Trophoblast cell (in vitro differentiated cells and primary cell): ENCODE data around the gene NTF4.
"Not testable (repeated sequence)": the region's sequence is repeated elsewhere in the genome, so short reads cannot be mapped to it uniquely, and the experiment has no call there.

Experiments
- DNase-seq, 2 donors: peaks; one replicate each; pipeline ENCODE4 v3.0.0-alpha.2; 2016
- H2AFZ ChIP-seq: 2 replicates; pipeline ENCODE4 v1.6.1; 2013; ENCODE audit warnings: low read length, moderate library complexity, mild to moderate bottlenecking; ENCODE audit not compliant: insufficient read depth, poor library complexity
- H2AK5ac ChIP-seq: 2 replicates; pipeline ENCODE4 v1.6.1; 2013; ENCODE audit warnings: mild to moderate bottlenecking, low read length
- H2BK120ac ChIP-seq: 2 replicates; pipeline ENCODE4 v1.6.1; 2013; ENCODE audit warnings: low read length, mild to moderate bottlenecking, moderate library complexity; ENCODE audit not compliant: insufficient read depth, poor library complexity
- H2BK12ac ChIP-seq: 2 replicates; pipeline ENCODE4 v1.6.1; 2013; ENCODE audit warnings: mild to moderate bottlenecking, low read length, moderate library complexity
- H2BK5ac ChIP-seq: 2 replicates; pipeline ENCODE4 v1.6.1; 2013; ENCODE audit warnings: low read length, low read depth, moderate library complexity, mild to moderate bottlenecking; ENCODE audit not compliant: poor library complexity
- H3K14ac ChIP-seq: 2 replicates; pipeline ENCODE4 v1.6.1; 2013; ENCODE audit warnings: mild to moderate bottlenecking, low read length
- H3K18ac ChIP-seq: 2 replicates; pipeline ENCODE4 v1.6.1; 2013; ENCODE audit warnings: mild to moderate bottlenecking, low read length
- H3K23ac ChIP-seq: 2 replicates; pipeline ENCODE4 v1.6.1; 2013; ENCODE audit warnings: low read length
- H3K27ac ChIP-seq: 2 replicates; pipeline ENCODE4 v1.5.1; 2013; ENCODE audit warnings: low read depth, mild to moderate bottlenecking, inconsistent platforms, low read length, moderate library complexity
- H3K27me3 ChIP-seq: 2 replicates; pipeline ENCODE4 v1.6.1; 2013; ENCODE audit warnings: inconsistent platforms, mild to moderate bottlenecking, low read length, moderate library complexity; ENCODE audit not compliant: insufficient read depth
- H3K36me3 ChIP-seq, 2 experiments: 1 replicate in 1 of 2; 2 replicates in 1 of 2; pipeline ENCODE4 v1.6.1; 2013; ENCODE audit warnings: low read length in 2 of 2, mild to moderate bottlenecking in 2 of 2, moderate library complexity in 1 of 2; ENCODE audit not compliant: insufficient read depth in 2 of 2, control insufficient read depth in 1 of 2
- H3K4ac ChIP-seq: 2 replicates; pipeline ENCODE4 v1.6.1; 2013; ENCODE audit warnings: low read depth, mild to moderate bottlenecking, low read length, moderate library complexity
- H3K4me1 ChIP-seq, 2 experiments: 1 replicate in 1 of 2; 2 replicates in 1 of 2; pipeline ENCODE4 v1.6.1; 2013; ENCODE audit warnings: low read length in 2 of 2, mild to moderate bottlenecking in 2 of 2, moderate library complexity in 1 of 2; ENCODE audit not compliant: insufficient read depth in 2 of 2, control insufficient read depth in 1 of 2
- H3K4me2 ChIP-seq: 2 replicates; pipeline ENCODE4 v1.6.1; 2013; ENCODE audit warnings: inconsistent platforms, mild to moderate bottlenecking, low read length, moderate library complexity
- H3K4me3 ChIP-seq: 2 replicates; pipeline ENCODE4 v1.5.1; 2013; ENCODE audit warnings: mild to moderate bottlenecking, low read depth, low read length, inconsistent platforms
- H3K79me1 ChIP-seq: one replicate; pipeline ENCODE4 v1.6.1; 2013; ENCODE audit warnings: low read length
- H3K79me2 ChIP-seq: 2 replicates; pipeline ENCODE4 v1.6.1; 2013; ENCODE audit warnings: low read length, mild to moderate bottlenecking; ENCODE audit not compliant: control insufficient read depth, insufficient read depth, poor library complexity
- H3K9ac ChIP-seq: 2 replicates; pipeline ENCODE4 v1.6.1; 2013; ENCODE audit warnings: mild to moderate bottlenecking, low read length
- H3K9me3 ChIP-seq: 2 replicates; pipeline ENCODE4 v1.6.1; 2013; ENCODE audit warnings: low read depth, mild to moderate bottlenecking, control low read depth, inconsistent platforms, low read length; ENCODE audit not compliant: insufficient read depth
- H4K12ac ChIP-seq: 2 replicates; pipeline ENCODE4 v1.6.1; 2013; ENCODE audit warnings: low read depth, mild to moderate bottlenecking, low read length, moderate library complexity
- H4K8ac ChIP-seq: 2 replicates; pipeline ENCODE4 v1.6.1; 2013; ENCODE audit warnings: low read depth, mild to moderate bottlenecking, low read length, moderate library complexity
- H4K91ac ChIP-seq: one replicate; pipeline ENCODE4 v1.6.1; 2013; ENCODE audit warnings: low read depth, mild to moderate bottlenecking, low read length, moderate library complexity
- WGBS: extraction: QIAGEN DNeasy Blood & Tissue Kit; methylation state at CpG from one replicate; pipeline ENCODE4 v1.1.7; 2013; ENCODE audit warnings: missing lambda C conversion rate; ENCODE audit not compliant: insufficient read length, insufficient coverage; ENCODE audit errors: extremely low coverage; 5-methylcytosine and 5-hydroxymethylcytosine counted together

Gene NTF4

DNA sequence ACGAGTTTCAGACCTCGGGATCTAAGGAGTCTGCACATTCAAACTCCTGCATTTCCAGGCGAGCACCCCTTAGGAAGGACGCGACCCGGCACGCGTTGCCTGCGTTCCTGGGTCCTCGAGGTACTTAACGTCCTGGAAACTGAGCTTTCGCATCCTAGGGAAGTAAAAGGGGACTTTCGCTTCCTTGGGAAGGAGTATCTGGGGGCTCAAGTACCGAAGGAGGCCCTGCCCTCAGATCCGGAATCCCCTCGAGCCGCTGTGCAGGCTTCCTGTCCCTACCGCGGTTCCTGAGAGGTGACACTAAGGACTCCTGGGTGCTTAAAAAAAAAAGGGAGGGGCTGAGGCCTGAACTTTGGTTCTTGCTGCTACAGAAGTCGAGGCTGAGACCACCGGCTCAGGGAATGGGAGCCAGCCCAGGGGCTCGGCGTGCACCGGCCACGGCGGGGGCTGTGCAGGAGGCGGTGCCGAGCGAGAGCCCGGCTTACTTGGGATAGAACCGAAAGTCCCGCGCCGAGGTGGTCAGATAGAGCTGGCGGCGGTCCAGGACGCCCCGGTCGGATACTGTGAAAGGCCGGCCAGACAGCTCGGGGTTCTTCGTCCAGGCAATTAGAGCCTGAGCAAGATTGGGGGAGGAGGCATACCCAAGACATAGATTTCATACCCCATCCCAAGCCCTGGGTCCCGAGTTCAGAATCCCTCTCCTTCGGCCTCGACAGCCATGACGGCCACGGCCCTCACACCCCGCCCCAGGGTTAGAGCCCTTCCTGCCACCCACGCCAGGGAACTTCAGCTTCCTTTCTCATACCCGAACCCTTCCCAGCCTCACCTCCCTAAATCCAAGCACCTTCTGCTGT is 46.0 kb downstream of the NTF4 start:
- Histone ChIP-seq H3K4me1 (peaks cover 5 to 11% of the 10 kb centered on the region in 2 experiments), H4K91ac (peak overlapping the region; percentile 52), H3K79me1 (peaks cover 10% of the 10 kb centered on the region), H3K36me3 (peaks cover 22 to 23% of the 10 kb centered on the region in 2 experiments), H3K4me2 (peak overlapping the region; percentile 61)
- not testable (repeated sequence) for H3K9ac ChIP-seq, H3K4ac ChIP-seq, H4K12ac ChIP-seq, H2AFZ ChIP-seq, H3K79me2 ChIP-seq, H3K9me3 ChIP-seq, H2BK5ac ChIP-seq, H2AK5ac ChIP-seq, H3K14ac ChIP-seq, H2BK12ac ChIP-seq, H3K23ac ChIP-seq, H3K27me3 ChIP-seq, H3K18ac ChIP-seq, H3K4me3 ChIP-seq, DNase-seq, H3K27ac ChIP-seq, H4K8ac ChIP-seq, H2BK120ac ChIP-seq
- WGBS: no CpG with 5 or more reads among the region's 50 CpGs

DNA sequence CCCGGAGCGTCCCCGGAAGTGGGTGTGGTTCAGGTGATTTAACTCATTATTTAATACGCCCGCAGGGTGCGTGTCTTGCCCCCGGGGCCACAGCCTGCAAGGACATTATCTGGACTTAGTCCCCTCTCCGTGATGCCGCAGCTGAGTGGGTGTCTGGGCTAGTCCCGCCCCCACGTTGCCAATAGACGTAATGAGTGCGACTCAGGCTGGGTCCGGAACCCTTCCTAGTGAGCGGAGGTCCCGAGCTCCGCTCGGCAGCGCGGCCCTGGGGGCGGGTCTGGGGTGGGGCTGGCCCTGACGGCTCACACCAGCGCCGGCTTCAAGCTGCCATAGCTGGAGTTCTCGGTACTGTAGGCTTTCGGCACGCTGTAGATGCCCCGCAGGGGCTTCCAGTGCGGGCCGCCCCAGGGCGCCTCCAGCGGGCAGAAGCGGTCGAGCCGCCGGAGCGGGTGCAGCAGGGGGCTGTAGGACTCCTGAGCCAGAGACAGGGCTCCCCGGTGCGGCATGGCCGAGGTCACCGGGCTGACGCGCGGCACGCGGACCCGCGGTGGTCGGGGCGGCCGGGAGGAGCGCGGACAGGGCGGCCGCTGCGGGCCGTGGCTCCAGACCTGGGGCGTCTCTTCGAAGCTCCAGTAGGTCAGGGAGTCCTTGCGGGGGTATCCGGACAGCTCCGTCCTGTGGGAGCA is 46.8 kb downstream of the NTF4 start:
- Histone ChIP-seq H4K12ac (peak overlapping the region; percentile 46), H3K36me3 (peaks cover 23 to 24% of the 10 kb centered on the region in 2 experiments), H3K9ac (no peak overlapping the region), H3K27ac (no peak overlapping the region), H2BK120ac (no peak overlapping the region), H3K79me1 (peaks cover 10% of the 10 kb centered on the region), H3K4me1 (peaks cover 5 to 11% of the 10 kb centered on the region in 2 experiments), H2AFZ (peak overlapping the region; percentile 52), H3K4me2 (peak overlapping the region; percentile 61), H2BK12ac (no peak overlapping the region), H3K4ac (no peak overlapping the region), H2BK5ac (no peak overlapping the region), H4K8ac (peak overlapping the region; percentile 65), H4K91ac (peak overlapping the region; percentile 52), H3K79me2 (no peaks in the 10 kb centered on the region), H3K23ac (no peak overlapping the region), H3K4me3 (peak overlapping the region; percentile 35), H3K27me3 (peaks cover 7% of the 10 kb centered on the region), H3K14ac (no peak overlapping the region), H2AK5ac (no peak overlapping the region), H3K18ac (no peak overlapping the region), H3K9me3 (peaks cover 1% of the 10 kb centered on the region)
- peak; percentile 60 to 79 for DNase-seq
- WGBS: no CpG with 5 or more reads among the region's 62 CpGs

DNA sequence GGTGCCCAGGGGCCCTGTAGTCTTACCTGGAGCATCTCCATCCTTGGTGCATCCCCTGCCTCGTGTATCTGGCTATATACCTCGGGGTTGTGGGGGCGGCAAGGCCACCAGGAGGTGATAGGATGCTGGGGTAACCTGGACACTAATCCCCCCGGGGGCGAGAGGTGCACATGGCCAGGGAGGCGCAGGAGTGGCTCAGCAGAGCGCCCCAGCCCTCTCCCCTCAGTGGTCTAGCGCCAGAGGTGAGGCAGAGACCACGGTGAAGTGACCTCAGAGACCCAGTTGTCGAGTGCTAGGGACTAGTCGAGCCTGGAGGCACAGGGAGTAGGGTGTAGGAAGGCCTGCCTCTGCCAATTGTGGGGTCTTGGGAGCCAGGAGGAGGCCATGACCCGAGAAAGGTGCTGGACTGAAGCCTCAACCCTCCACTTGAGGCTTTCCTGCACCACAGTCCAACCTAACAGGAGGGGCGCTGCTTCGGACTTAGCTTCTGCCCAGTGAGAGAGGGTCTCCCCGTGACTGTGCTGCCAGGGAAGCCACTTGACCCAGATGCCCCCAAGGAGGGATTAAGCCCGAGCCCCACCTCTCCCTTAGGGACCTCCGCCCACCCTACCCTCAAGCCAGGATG is 47.5 kb downstream of the NTF4 start, which contains the start of gene LHB:
Gene LHB (minus strand): TSS at position 51 of the 625 bp plus-strand sequence. CDS start 10 bp downstream, at position 41.
- peaks cover 1% of the 10 kb centered on the region for H3K9me3 ChIP-seq
- no peak within 1 kb of the TSS for H3K14ac ChIP-seq
- no peak within 1 kb of the TSS for H3K18ac ChIP-seq
- no peak within 1 kb of the TSS for H2BK120ac ChIP-seq
- no peak for DNase-seq
- H3K36me3 ChIP-seq: peaks cover 25 to 30% of the 10 kb centered on the region in 2 experiments
- H4K8ac ChIP-seq: no peak within 1 kb of the TSS
- no peak within 1 kb of the TSS for H2BK12ac ChIP-seq
- peaks cover 7% of the 10 kb centered on the region for H3K27me3 ChIP-seq
- H3K4me2 ChIP-seq: peak within 1 kb of the TSS; percentile 61
- H3K23ac ChIP-seq: no peak within 1 kb of the TSS
- H2BK5ac ChIP-seq: no peak within 1 kb of the TSS
- H4K91ac ChIP-seq: peak within 1 kb of the TSS; percentile 57
- no CpG with 5 or more reads among the region's 17 CpGs for WGBS
- peaks cover 5 to 11% of the 10 kb centered on the region in 2 experiments for H3K4me1 ChIP-seq
- H3K79me2 ChIP-seq: no peaks in the 10 kb centered on the region
- peak within 1 kb of the TSS; percentile 35 for H3K4me3 ChIP-seq
- no peak within 1 kb of the TSS for H4K12ac ChIP-seq
- no peak within 1 kb of the TSS for H2AK5ac ChIP-seq
- H3K9ac ChIP-seq: no peak within 1 kb of the TSS
- H3K79me1 ChIP-seq: peaks cover 10% of the 10 kb centered on the region
- H2AFZ ChIP-seq: peak within 1 kb of the TSS; percentile 52
- H3K4ac ChIP-seq: no peak within 1 kb of the TSS
- no peak within 1 kb of the TSS for H3K27ac ChIP-seq

DNA sequence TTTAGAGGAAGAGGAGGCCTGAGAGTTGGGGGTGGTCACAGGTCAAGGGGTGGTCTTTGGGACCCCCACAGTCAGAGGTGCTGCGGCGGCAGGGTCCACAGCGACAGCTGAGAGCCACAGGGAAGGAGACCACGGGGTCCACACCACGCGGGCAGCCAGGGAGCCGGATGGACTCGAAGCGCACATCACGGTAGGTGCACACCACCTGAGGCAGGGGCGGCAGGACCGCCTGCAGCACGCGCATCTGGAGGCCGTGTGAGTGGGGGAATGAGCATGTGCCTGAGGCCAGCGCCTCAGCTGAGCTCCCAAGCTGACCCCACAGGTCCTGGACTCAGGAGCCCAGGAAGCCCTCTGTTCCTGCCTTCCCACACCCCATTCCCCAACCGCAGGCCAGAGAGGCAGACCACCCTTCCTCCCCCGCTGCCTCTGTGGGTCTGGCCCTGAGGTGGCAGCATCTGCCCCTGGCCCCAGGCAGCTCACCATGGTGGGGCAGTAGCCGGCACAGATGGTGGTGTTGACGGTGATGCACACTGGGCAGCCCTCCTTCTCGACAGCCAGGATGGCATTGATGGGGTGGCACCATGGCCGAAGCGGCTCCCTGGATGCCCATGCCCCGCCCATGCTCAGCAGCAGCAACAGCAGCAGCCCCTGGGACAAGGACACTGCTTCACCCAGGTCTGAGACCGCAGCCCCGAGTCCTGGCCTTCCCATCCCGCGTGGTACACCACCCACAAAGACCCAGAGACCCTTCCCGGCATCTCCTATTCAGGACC is 48.4 kb downstream of the NTF4 start:
- DNase-seq: no peak
- WGBS: no CpG with 5 or more reads among the region's 29 CpGs
- H3K9me3 ChIP-seq: peaks cover 4% of the 10 kb centered on the region

More for the DNA sequence above, 48.4 kb downstream of the NTF4 start:
- Histone ChIP-seq H4K8ac (no peak overlapping the region), H4K91ac (no peak overlapping the region), H3K27me3 (peaks cover 7% of the 10 kb centered on the region), H3K4me2 (no peak overlapping the region), H2BK12ac (no peak overlapping the region), H2AK5ac (no peak overlapping the region), H3K9ac (no peak overlapping the region), H3K4me3 (no peak overlapping the region), H3K79me2 (no peaks in the 10 kb centered on the region), H2BK5ac (no peak overlapping the region), H3K27ac (no peak overlapping the region), H2BK120ac (no peak overlapping the region), H3K23ac (no peak overlapping the region), H3K14ac (no peak overlapping the region), H3K18ac (no peak overlapping the region), H3K36me3 (peaks cover 33 to 39% of the 10 kb centered on the region in 2 experiments), H3K4ac (no peak overlapping the region), H4K12ac (no peak overlapping the region), H3K4me1 (peaks cover 5 to 11% of the 10 kb centered on the region in 2 experiments), H2AFZ (no peak overlapping the region), H3K79me1 (peaks cover 12% of the 10 kb centered on the region)
